ENCODE data around the gene TTBK1. TPM values are rescaled to one million over a fixed set of nuclear protein-coding genes. Genes with fewer than 3 reads are reported as not detected.
A peak's percentile ranks its signal among the peaks of the same experiment; 100 is the strongest.

The TTBK1 gene
- total and polyA plus RNA-seq, 2 donors, result 0.05 to 0.09 TPM

- no peak for DNase-seq (ENCODE audit: low read depth in 6 of 9, low spot score in 9 of 9)
- Histone ChIP-seq H3K4me1 (ENCODE audit: control insufficient read depth in 2 of 2, insufficient read depth in 2 of 2, low read length in 2 of 2) (peaks cover 0 to 21% of the 10 kb centered on the region in 2 donors), H3K27me3 (ENCODE audit: control insufficient read depth in 2 of 2, insufficient read depth in 1 of 2, low read length in 1 of 2) (peaks cover 52 to 99% of the 10 kb centered on the region in 2 donors), H3K27ac (ENCODE audit: low read depth in 1 of 2, low read length in 1 of 2) (no peak overlapping the region), H3K9me3 (ENCODE audit: control insufficient read depth in 2 of 2, insufficient read depth in 1 of 2, low read length in 1 of 2) (peaks cover 0 to 13% of the 10 kb centered on the region in 2 donors), H3K36me3 (ENCODE audit: control insufficient read depth in 2 of 2, insufficient read depth in 2 of 2, low read length in 1 of 2) (no peaks in the 10 kb centered on the region), H3K4me3 (ENCODE audit: low read length in 2 of 2) (peak overlapping the region; percentile 56 to 58)
- WGBS, result 44% methylated on average over 27 of the region's 27 CpGs
These were observed 3.2 kb downstream of the TTBK1 start for GRCh38 chr6:43246301-43247113.

- H3K9me3 ChIP-seq (ENCODE audit: control insufficient read depth in 2 of 2, insufficient read depth in 1 of 2, low read length in 1 of 2), result peaks cover 0 to 13% of the 10 kb centered on the region in 2 donors
- peaks cover 0 to 24% of the 10 kb centered on the region in 2 donors for H3K4me1 ChIP-seq (ENCODE audit: control insufficient read depth in 2 of 2, insufficient read depth in 2 of 2, low read length in 2 of 2)
- no peak overlapping the region for H3K27ac ChIP-seq (ENCODE audit: low read depth in 1 of 2, low read length in 1 of 2)
- H3K36me3 ChIP-seq (ENCODE audit: control insufficient read depth in 2 of 2, insufficient read depth in 2 of 2, low read length in 1 of 2), result no peaks in the 10 kb centered on the region
- peak in 8 of 9 donors; percentile 46 to 85 (median 66) for DNase-seq (ENCODE audit: low read depth in 6 of 9, low spot score in 9 of 9)
- peak overlapping the region; percentile 56 to 58 for H3K4me3 ChIP-seq (ENCODE audit: low read length in 2 of 2)
- WGBS, result 1% methylated on average over 46 of the region's 46 CpGs
- peaks cover 53 to 99% of the 10 kb centered on the region in 2 donors for H3K27me3 ChIP-seq (ENCODE audit: control insufficient read depth in 2 of 2, insufficient read depth in 1 of 2, low read length in 1 of 2)
These were observed 4.1 kb downstream of the TTBK1 start for GRCh38 chr6:43247114-43247999.

DNA sequence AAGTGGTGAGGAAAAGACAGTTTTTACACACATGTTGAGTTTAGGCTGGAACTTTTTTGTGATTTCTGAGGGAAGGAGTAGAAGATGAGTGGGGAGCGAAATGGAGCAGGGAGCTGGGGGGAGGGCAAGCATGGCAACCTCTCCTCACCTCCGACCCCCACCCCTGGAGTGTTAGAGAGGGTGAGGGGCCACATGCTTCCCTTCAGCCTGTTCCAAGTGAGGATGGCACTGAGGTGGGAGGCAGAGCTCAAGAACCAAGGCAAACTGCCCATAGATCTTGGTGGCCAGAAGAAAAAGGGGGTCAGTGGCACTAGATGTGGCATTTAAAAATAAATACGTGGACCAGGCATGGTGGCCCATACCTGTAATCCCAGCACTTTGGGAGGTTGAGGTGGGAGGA is 4.8 kb downstream of the TTBK1 start:
- Histone ChIP-seq H3K27ac (ENCODE audit: low read depth in 1 of 2, low read length in 1 of 2) (no peak overlapping the region), H3K4me3 (ENCODE audit: low read length in 2 of 2) (no peak overlapping the region), H3K4me1 (ENCODE audit: control insufficient read depth in 2 of 2, insufficient read depth in 2 of 2, low read length in 2 of 2) (peaks cover 0 to 24% of the 10 kb centered on the region in 2 donors), H3K27me3 (ENCODE audit: control insufficient read depth in 2 of 2, insufficient read depth in 1 of 2, low read length in 1 of 2) (peaks cover 47 to 99% of the 10 kb centered on the region in 2 donors), H3K36me3 (ENCODE audit: control insufficient read depth in 2 of 2, insufficient read depth in 2 of 2, low read length in 1 of 2) (no peaks in the 10 kb centered on the region), H3K9me3 (ENCODE audit: control insufficient read depth in 2 of 2, insufficient read depth in 1 of 2, low read length in 1 of 2) (peaks cover 0 to 13% of the 10 kb centered on the region in 2 donors)
- DNase-seq (ENCODE audit: low read depth in 6 of 9, low spot score in 9 of 9), result no peak
- WGBS, result 81% methylated on average over 3 of the region's 3 CpGs

- Histone ChIP-seq H3K27me3 (ENCODE audit: control insufficient read depth in 2 of 2, insufficient read depth in 1 of 2, low read length in 1 of 2) (peaks cover 41 to 100% of the 10 kb centered on the region in 2 donors), H3K4me1 (ENCODE audit: control insufficient read depth in 2 of 2, insufficient read depth in 2 of 2, low read length in 2 of 2) (peaks cover 0 to 24% of the 10 kb centered on the region in 2 donors), H3K9me3 (ENCODE audit: control insufficient read depth in 2 of 2, insufficient read depth in 1 of 2, low read length in 1 of 2) (peaks cover 0 to 13% of the 10 kb centered on the region in 2 donors), H3K36me3 (ENCODE audit: control insufficient read depth in 2 of 2, insufficient read depth in 2 of 2, low read length in 1 of 2) (no peaks in the 10 kb centered on the region), H3K4me3 (ENCODE audit: low read length in 2 of 2) (no peak overlapping the region), H3K27ac (ENCODE audit: low read depth in 1 of 2, low read length in 1 of 2) (no peak overlapping the region)
- no peak for DNase-seq (ENCODE audit: low read depth in 6 of 9, low spot score in 9 of 9)
These were observed 5.5 kb downstream of the TTBK1 start for GRCh38 chr6:43248791-43249190.

DNA sequence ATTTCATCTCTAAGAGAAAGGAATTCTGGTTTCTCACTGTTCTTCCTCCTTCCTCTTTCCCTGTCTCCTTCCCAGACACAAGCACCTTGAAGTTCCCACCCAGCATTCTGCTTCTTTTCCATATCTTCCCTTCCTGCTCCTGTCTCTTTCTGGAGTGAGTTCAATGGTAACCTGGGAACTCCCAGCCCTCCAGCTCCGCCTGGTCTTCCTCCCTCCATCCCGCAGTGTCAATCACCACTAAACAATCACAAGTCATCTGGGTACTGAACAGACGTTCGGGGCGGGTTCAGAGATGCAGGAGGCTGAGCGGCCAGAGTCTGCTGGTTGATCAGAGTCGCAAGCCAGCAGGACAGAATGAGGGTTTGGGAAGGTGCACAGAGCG is 7.7 kb downstream of the TTBK1 start:
- Histone ChIP-seq H3K4me1 (ENCODE audit: control insufficient read depth in 2 of 2, insufficient read depth in 2 of 2, low read length in 2 of 2) (peaks cover 0 to 24% of the 10 kb centered on the region in 2 donors), H3K4me3 (ENCODE audit: low read length in 2 of 2) (no peak overlapping the region), H3K27ac (ENCODE audit: low read depth in 1 of 2, low read length in 1 of 2) (no peak overlapping the region), H3K27me3 (ENCODE audit: control insufficient read depth in 2 of 2, insufficient read depth in 1 of 2, low read length in 1 of 2) (peaks cover 23 to 95% of the 10 kb centered on the region in 2 donors), H3K36me3 (ENCODE audit: control insufficient read depth in 2 of 2, insufficient read depth in 2 of 2, low read length in 1 of 2) (no peaks in the 10 kb centered on the region), H3K9me3 (ENCODE audit: control insufficient read depth in 2 of 2, insufficient read depth in 1 of 2, low read length in 1 of 2) (peaks cover 1 to 13% of the 10 kb centered on the region in 2 donors)
- WGBS, result 17% methylated on average over 8 of the region's 8 CpGs
- DNase-seq (ENCODE audit: low read depth in 6 of 9, low spot score in 9 of 9), result no peak

- WGBS, result 94% methylated on average over 11 of the region's 11 CpGs
- H3K4me3 ChIP-seq (ENCODE audit: low read length in 2 of 2), result no peak overlapping the region
- no peak for DNase-seq (ENCODE audit: low read depth in 6 of 9, low spot score in 9 of 9)
- no peak overlapping the region for H3K27ac ChIP-seq (ENCODE audit: low read depth in 1 of 2, low read length in 1 of 2)
- peaks cover 0 to 1% of the 10 kb centered on the region in 2 donors for H3K9me3 ChIP-seq (ENCODE audit: control insufficient read depth in 2 of 2, insufficient read depth in 1 of 2, low read length in 1 of 2)
- H3K36me3 ChIP-seq (ENCODE audit: control insufficient read depth in 2 of 2, insufficient read depth in 2 of 2, low read length in 1 of 2), result no peaks in the 10 kb centered on the region
- peaks cover 0 to 7% of the 10 kb centered on the region in 2 donors for H3K4me1 ChIP-seq (ENCODE audit: control insufficient read depth in 2 of 2, insufficient read depth in 2 of 2, low read length in 2 of 2)
- peaks cover 16 to 81% of the 10 kb centered on the region in 2 donors for H3K27me3 ChIP-seq (ENCODE audit: control insufficient read depth in 2 of 2, insufficient read depth in 1 of 2, low read length in 1 of 2)
These were observed 10.1 kb downstream of the TTBK1 start for GRCh38 chr6:43253401-43253800.

DNA sequence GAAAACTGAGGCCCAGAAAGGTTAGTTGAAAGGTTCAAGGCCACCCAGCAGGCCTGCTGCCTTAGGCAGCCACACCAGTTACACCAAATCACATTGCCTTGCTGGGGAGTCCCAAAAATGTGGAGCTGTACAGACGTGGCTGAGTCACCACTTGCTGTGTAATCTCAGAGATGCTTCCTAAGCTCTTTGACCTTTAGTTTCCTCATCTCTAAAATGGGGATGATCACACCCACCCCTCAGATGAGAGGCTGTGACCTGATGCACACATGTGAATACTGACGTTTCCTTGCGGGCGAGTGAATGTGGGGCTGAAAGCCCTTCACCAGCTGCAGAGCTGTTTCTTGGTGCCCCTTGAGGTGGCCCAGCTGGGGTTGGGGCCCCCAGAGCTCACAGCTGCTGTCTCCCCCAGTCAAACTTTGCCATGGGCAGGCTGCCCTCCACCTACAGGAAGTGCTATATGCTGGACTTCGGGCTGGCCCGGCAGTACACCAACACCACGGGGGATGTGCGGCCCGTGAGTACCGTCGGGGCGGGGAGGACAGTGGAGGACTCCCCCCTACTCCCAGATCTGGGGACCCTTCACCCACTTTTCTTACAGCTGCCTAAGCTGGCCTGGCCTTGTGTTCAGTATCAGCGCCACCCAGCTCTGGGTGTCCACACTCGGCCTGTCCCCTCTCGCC is 11.0 kb downstream of the TTBK1 start:
- WGBS, result 95% methylated on average over 15 of the region's 15 CpGs
- H3K4me3 ChIP-seq (ENCODE audit: low read length in 2 of 2), result no peak overlapping the region
- DNase-seq (ENCODE audit: low read depth in 6 of 9, low spot score in 9 of 9), result no peak
- no peaks in the 10 kb centered on the region for H3K36me3 ChIP-seq (ENCODE audit: control insufficient read depth in 2 of 2, insufficient read depth in 2 of 2, low read length in 1 of 2)
- H3K27ac ChIP-seq (ENCODE audit: low read depth in 1 of 2, low read length in 1 of 2), result no peak overlapping the region
- H3K27me3 ChIP-seq (ENCODE audit: control insufficient read depth in 2 of 2, insufficient read depth in 1 of 2, low read length in 1 of 2), result peaks cover 12 to 79% of the 10 kb centered on the region in 2 donors
- peaks cover 0 to 7% of the 10 kb centered on the region in 2 donors for H3K4me1 ChIP-seq (ENCODE audit: control insufficient read depth in 2 of 2, insufficient read depth in 2 of 2, low read length in 2 of 2)
- peaks cover 0 to 1% of the 10 kb centered on the region in 2 donors for H3K9me3 ChIP-seq (ENCODE audit: control insufficient read depth in 2 of 2, insufficient read depth in 1 of 2, low read length in 1 of 2)

- no peak for DNase-seq (ENCODE audit: low read depth in 6 of 9, low spot score in 9 of 9)
- no peak overlapping the region for H3K4me3 ChIP-seq (ENCODE audit: low read length in 2 of 2)
- 92% methylated on average over 11 of the region's 11 CpGs for WGBS
- H3K27me3 ChIP-seq (ENCODE audit: control insufficient read depth in 2 of 2, insufficient read depth in 1 of 2, low read length in 1 of 2), result peaks cover 12 to 73% of the 10 kb centered on the region in 2 donors
- H3K36me3 ChIP-seq (ENCODE audit: control insufficient read depth in 2 of 2, insufficient read depth in 2 of 2, low read length in 1 of 2), result no peaks in the 10 kb centered on the region
- peaks cover 0 to 1% of the 10 kb centered on the region in 2 donors for H3K9me3 ChIP-seq (ENCODE audit: control insufficient read depth in 2 of 2, insufficient read depth in 1 of 2, low read length in 1 of 2)
- peaks cover 0 to 7% of the 10 kb centered on the region in 2 donors for H3K4me1 ChIP-seq (ENCODE audit: control insufficient read depth in 2 of 2, insufficient read depth in 2 of 2, low read length in 2 of 2)
- no peak overlapping the region for H3K27ac ChIP-seq (ENCODE audit: low read depth in 1 of 2, low read length in 1 of 2)
These were observed 11.6 kb downstream of the TTBK1 start for GRCh38 chr6:43254846-43255245.
